ENCODE measurements around the gene MEN1. TPM values are rescaled to one million over a fixed set of nuclear protein-coding genes. Genes with fewer than 3 reads are reported as not detected.

MEN1 gene
- total RNA-seq, 2 donors from 2014 or later = 25.8 to 27.0 TPM

DNA sequence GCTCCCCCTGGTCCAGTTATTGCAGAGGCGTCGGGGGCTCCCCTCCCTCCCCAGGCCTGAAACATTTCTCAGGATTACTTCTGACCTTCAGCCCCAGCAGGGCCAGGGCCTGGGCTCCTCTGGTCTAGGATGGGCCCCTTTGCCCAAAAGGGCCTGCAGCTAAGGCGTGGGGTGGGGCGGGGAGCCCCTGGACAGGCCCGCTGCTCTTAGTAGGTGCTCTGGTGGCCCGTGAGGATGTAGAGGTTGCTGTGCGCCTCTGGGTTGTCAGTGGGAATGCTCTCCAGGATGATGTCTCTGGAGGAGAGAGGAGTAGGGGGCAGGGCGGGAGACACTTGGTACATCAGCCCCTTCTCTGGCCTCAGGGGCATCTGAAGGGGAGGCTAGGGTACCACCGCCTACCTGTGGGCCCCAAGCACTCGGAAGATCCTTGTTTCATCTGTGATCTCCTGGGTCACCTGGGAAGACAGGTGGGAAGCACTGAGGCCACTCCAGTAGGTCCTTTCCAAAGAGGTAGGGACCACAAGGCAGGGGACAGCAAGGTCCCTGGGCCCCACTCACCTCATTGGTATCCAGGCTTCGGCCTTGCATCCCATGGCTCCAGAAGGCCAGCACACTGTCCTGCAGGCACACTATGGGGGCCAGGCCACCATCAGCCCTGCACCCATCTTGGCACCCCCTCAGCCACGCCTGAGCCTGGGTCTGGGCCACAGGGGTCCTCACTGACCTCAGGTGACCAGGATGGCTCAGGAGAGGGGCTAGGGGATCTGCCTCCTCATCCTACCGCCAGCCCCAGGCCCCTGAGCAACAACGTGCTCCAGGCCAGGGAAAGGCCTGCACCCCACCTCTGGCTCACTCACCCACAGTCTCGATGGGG lies 20.8 kb downstream of the MEN1 start:
- ATAC-seq (no peak), DNase-seq (no peak)
- Mint-ChIP-seq H3K36me3 (ENCODE audit: low read depth) (no peaks in the 10 kb centered on the region), H3K4me3 (no peak overlapping the region), H3K4me1 (peaks cover 11% of the 10 kb centered on the region), H3K27ac (no peak overlapping the region), H3K27me3 (no peaks in the 10 kb centered on the region)
- H3K9me3 ChIP-seq (ENCODE audit: control insufficient read depth, low read length, poor library complexity, severe bottlenecking) = no peaks in the 10 kb centered on the region

DNA sequence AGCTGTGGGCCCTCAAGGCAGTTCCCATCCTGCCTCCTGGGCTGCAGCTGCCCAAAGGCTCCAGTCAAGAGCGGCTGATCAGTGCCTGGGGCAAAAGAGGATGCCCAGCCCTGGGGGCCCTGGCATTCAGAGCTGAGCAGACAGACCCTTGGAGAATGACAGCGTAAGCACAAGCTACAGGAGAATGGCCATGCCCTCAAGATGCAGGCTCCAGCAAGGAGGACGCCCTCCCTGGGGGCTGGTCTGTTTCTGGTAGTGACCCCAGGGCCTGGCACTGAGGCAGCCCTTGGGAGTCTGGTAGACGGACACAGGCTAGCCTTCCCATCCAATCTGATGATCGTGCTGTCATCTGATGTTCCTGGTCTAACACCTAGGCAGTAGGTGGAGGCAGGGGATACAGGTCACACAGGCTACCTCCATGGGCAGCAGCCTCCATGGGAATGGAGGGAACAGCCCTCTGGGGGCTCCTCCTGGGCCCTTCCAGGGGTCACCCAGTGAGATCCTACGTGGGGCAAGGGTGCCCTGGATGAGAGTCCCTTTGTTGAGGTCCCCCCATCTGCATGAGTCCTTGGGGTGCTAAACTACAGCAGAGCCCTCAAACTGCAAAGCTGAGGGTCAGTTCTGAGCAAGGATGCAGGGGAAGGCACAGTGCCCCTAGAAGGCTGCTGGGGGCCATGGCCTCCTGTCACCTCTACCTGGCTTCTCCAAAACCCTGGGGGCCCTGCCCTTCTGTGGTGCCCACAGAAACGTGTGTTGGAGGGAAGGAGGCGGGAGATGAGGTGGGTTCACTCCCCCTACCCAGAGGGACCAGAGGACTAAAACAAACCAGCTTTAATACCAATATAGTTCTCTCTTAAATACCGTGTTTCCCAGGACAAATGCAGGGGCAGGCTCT lies 21.8 kb downstream of the MEN1 start:
- Mint-ChIP-seq H3K36me3 (ENCODE audit: low read depth) (no peaks in the 10 kb centered on the region), H3K4me3 (no peak overlapping the region), H3K27ac (no peak overlapping the region), H3K4me1 (peaks cover 8% of the 10 kb centered on the region), H3K27me3 (no peaks in the 10 kb centered on the region)
- ATAC-seq (no peak), DNase-seq (no peak)
- no peaks in the 10 kb centered on the region for H3K9me3 ChIP-seq (ENCODE audit: control insufficient read depth, low read length, poor library complexity, severe bottlenecking)

DNA sequence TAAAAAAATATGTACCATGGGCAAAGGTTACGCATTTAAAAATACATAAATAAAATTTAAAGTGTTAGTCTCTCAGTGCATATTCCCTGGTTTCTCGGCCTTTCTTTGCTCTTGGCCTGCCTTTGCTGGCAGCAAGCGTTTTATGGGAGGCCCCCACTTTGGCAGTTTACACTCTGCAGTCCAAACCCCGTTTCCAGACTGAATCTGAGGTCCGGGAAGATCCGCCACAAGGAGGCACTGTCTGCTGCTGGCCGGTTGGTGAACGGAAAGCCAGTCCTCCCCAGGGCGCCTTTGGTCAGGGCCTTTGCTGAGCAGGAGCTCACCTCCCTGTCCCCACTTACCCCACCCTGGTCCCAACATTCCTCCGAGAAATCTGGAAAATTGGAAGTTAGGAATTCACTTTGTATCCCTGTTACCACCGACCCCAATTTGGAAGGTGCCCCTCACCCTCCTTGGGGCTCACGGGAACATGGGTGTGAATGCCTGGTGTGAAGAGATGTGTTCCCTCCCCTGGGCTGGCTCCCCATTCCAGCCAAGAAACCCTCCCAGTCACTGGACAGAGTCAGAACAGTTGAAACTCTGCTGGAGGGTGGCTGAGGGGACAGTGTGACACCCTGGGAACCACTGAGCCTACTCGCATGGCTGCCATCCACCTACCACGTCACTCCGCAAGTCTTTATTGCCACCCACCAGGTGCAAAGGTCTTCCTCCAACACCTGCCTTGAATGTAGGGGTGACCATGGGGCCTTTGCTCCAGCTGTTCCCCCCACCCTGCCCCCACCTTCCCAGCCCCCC lies 22.6 kb downstream of the MEN1 start:
- peak; percentile 84 for ATAC-seq
- Mint-ChIP-seq H3K4me1 (peaks cover 7% of the 10 kb centered on the region), H3K4me3 (no peak overlapping the region), H3K36me3 (ENCODE audit: low read depth) (no peaks in the 10 kb centered on the region), H3K27ac (no peak overlapping the region), H3K27me3 (no peaks in the 10 kb centered on the region)
- DNase-seq = peak in 2 of 3 donors; percentile 33 to 55
- H3K9me3 ChIP-seq (ENCODE audit: control insufficient read depth, low read length, poor library complexity, severe bottlenecking) = no peaks in the 10 kb centered on the region

DNA sequence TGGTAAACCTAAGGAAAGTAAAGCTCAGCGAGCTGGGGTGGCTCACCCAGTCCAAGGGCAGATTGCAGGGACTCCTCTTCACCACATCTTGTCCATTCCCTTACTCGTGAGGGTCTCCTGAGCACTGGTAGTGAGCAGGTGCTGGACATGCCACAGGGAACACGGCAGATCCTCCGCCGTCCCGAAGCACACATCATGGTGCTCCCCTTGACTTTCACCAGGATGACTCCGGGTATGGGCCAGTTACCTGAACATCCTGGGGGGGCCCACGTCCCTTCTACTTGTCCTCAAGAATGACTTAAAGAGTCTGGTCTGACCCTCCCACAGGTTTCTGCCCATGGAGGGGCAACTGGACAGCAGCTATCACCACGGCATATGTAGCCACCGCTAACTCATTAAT lies 24.0 kb downstream of the MEN1 start:
- Mint-ChIP-seq H3K27ac (peak overlapping the region; percentile 34), H3K4me1 (peaks cover 7% of the 10 kb centered on the region), H3K36me3 (ENCODE audit: low read depth) (no peaks in the 10 kb centered on the region), H3K4me3 (no peak overlapping the region), H3K27me3 (no peaks in the 10 kb centered on the region)
- no peaks in the 10 kb centered on the region for H3K9me3 ChIP-seq (ENCODE audit: control insufficient read depth, low read length, poor library complexity, severe bottlenecking)
- no peak for DNase-seq
- no peak for ATAC-seq

DNA sequence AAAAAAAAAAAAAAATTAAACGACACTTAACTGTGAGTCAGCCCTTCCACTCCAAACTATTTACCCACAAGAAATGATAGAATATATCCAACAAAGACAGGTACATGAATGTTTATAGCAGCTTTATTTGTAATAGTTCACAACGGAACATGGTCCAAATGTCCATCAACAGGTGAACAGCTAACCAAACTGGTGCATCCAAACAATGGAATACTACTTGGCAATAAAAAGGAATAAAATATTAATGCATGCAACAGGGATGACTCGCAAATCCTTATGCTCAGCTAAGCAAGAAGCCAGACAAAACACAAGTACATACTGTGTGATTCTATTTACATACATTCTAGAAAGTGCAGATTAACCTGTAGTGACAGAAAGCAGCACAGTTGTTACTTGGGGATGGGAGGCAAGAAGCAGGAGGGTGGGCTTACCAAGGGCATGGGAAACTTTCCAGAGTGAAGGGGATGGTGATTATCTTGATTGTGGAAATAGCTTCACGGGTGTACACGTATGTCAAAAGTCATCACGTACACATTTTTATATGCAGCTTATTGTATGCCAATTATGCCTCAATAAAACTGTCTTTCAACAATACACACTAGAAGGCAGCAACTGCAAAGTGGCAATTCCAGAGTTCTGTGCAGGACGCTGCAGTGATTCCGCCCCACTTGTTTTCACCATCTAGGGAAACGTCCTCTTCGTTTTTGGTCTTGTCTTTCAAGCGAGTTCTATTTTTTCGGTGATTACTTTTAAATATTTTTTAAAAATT lies 25.4 kb downstream of the MEN1 start:
- no peaks in the 10 kb centered on the region for H3K9me3 ChIP-seq (ENCODE audit: control insufficient read depth, low read length, poor library complexity, severe bottlenecking)
- Mint-ChIP-seq H3K27ac (peak overlapping the region; percentile 32), H3K4me3 (no peak overlapping the region), H3K27me3 (no peaks in the 10 kb centered on the region), H3K4me1 (peaks cover 17% of the 10 kb centered on the region), H3K36me3 (ENCODE audit: low read depth) (no peaks in the 10 kb centered on the region)
- DNase-seq (no peak), ATAC-seq (no peak)

DNA sequence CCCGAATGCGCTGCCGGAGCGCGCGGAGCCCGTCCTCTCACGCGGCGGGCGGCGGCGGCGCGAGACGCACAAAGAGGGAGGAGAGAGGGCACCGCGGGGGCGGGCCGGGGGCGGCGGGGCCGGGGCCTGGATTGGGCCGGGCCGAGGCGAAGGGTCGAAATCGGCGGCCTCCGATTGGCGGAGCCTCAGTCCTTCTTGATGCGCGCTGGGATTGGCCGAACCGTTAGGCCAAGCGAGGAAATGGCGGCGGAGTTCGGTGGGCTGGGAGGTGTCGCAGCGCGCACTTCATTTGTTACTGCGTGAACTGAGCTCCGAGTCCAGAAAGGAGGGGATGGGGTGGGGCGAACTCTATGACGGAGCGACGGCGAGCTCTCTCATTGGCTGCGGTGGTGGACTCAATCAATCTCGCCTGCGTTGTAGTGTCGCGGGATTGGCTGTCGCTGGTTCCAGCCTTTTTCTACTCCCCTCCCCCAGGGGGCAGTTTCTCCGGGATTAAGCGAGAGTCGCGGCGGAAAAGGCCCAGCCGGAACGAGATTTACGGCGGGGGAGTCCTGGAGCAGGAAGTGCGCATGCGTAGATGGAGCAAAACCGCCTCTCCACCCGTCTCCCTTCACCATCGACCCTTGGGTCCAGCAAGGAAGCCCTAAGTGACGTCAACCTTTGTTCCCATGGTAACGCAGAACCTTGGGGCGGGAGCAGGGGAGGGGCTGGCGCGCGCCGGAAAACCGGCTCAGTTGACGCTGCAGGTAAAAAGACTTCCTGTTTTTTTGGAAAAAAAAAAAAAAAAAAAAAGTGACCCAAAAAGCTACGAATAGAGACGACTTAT lies 31.7 kb downstream of the MEN1 start, which contains the start of gene SF1:
Gene SF1, minus strand, starts transcription at position 70 of the 826 bp plus-strand sequence. CDS start 150 bp downstream, outside the sequence.
- peaks cover 52% of the 10 kb centered on the region for H3K4me1 Mint-ChIP-seq
- no peaks in the 10 kb centered on the region for H3K27me3 Mint-ChIP-seq
- peak within 1 kb of the TSS; percentile 100 for H3K27ac Mint-ChIP-seq
- ATAC-seq (peak; percentile 85), DNase-seq (peak; percentile 95 to 99 (median 96))
- peak within 1 kb of the TSS; percentile 92 for H3K4me3 Mint-ChIP-seq
- H3K9me3 ChIP-seq (ENCODE audit: control insufficient read depth, low read length, poor library complexity, severe bottlenecking) = no peaks in the 10 kb centered on the region
- H3K36me3 Mint-ChIP-seq (ENCODE audit: low read depth) = peaks cover 8% of the 10 kb centered on the region

DNA sequence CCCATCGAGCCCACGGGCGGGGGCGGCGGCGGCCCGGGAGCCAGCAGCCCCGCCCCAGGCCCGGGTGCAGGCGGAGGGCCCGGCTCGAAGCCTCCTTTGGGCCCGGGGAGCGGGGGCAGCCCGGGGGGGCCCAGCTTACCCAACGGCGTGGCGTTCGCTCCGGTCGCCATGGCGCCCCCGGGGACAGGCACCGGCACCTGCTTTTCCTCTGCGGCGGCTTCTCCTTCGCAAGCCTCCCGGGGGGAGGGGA lies 32.2 kb downstream of the MEN1 start:
- H3K36me3 Mint-ChIP-seq (ENCODE audit: low read depth) = peaks cover 10% of the 10 kb centered on the region
- no peaks in the 10 kb centered on the region for H3K9me3 ChIP-seq (ENCODE audit: control insufficient read depth, low read length, poor library complexity, severe bottlenecking)
- DNase-seq (no peak), ATAC-seq (no peak)
- peak overlapping the region; percentile 100 for H3K27ac Mint-ChIP-seq
- H3K4me3 Mint-ChIP-seq = peak overlapping the region; percentile 92
- H3K27me3 Mint-ChIP-seq = no peaks in the 10 kb centered on the region
- peaks cover 54% of the 10 kb centered on the region for H3K4me1 Mint-ChIP-seq

DNA sequence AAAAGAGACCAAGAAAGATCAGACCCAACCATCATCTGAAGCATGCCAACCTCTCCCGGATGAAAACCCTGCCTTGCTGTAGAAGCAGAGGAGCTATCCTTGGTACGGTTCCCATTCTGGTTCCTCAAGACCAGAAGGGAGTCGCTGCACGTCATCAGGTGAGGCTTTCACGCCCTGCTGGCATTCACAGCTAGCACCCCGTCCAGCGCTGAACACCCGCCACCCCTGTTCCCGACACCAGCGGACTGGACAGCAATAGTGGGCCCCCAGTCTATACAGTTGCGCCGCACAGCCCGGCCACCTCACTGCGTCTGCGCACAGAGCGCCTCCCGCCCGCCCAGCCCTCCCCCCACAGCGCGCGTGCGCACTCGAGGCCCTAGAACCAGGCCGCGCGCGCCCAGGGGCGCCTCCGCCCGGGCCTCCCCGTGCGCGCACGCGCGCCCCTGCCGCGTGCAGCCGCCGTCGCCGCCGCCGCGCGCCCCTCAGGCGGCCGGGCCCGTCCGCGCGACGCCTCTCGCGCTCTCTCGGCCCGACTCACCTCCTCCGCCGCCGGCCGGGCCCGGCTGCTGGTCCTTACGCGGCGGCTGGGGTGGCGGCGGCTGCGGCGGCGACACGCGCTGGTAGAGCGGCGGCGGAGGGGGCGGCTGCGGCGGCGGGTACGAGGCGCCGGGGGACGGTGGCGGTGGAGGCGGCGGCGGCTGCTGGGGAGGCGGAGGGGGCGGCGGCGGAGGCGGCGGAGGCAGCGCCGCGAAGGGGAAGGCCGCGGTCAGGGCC lies 32.7 kb downstream of the MEN1 start:
- Mint-ChIP-seq H3K27ac (peak overlapping the region; percentile 96), H3K27me3 (no peaks in the 10 kb centered on the region), H3K4me1 (peaks cover 55% of the 10 kb centered on the region), H3K4me3 (peak overlapping the region; percentile 91), H3K36me3 (ENCODE audit: low read depth) (peaks cover 10% of the 10 kb centered on the region)
- ATAC-seq (no peak), DNase-seq (peak; percentile 74 to 84 (median 79))
- no peaks in the 10 kb centered on the region for H3K9me3 ChIP-seq (ENCODE audit: control insufficient read depth, low read length, poor library complexity, severe bottlenecking)

DNA sequence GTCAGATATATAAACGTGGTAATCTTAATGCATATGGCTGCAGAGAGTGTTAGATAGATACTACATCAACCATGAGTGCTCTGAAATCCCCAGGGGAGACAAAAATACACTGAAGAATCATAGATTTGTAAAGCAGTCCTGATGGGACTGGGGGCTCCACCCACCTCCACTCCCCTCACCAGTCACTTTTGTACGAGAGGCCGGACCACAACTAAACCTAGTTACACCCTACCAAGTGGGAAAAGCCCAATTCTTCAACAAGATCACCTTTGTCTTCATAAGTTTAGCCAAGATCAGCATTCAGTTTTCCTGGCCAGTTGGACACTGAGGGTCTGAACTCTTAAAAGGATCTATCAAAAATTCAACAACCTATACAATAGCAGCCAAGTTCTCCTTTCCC lies 33.5 kb downstream of the MEN1 start:
- Mint-ChIP-seq H3K27ac (peak overlapping the region; percentile 96), H3K36me3 (ENCODE audit: low read depth) (peaks cover 10% of the 10 kb centered on the region), H3K4me3 (peak overlapping the region; percentile 91), H3K4me1 (peaks cover 60% of the 10 kb centered on the region), H3K27me3 (no peaks in the 10 kb centered on the region)
- no peak for ATAC-seq
- no peaks in the 10 kb centered on the region for H3K9me3 ChIP-seq (ENCODE audit: control insufficient read depth, low read length, poor library complexity, severe bottlenecking)
- DNase-seq = no peak

DNA sequence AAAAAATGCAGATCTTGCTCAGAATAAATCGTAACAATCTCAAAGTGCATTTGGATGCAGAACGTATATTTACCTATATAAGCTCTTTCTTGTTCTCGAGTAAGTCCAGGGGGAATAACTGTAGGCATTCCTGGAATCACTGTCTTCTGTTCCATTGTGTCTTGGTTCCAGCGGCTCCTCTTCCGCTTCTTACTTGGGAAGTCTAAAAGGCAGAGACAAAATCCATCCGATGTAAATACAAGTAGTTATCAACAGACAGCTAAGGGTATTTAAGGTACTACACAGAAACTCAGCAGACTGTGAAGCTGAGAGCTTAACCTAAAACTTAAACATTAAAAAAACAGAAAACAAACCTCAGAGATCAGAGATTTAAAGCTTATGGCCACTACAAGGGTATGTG lies 33.9 kb downstream of the MEN1 start:
- no peaks in the 10 kb centered on the region for H3K9me3 ChIP-seq (ENCODE audit: control insufficient read depth, low read length, poor library complexity, severe bottlenecking)
- H3K4me3 Mint-ChIP-seq = peak overlapping the region; percentile 91
- H3K4me1 Mint-ChIP-seq = peaks cover 63% of the 10 kb centered on the region
- H3K36me3 Mint-ChIP-seq (ENCODE audit: low read depth) = peaks cover 10% of the 10 kb centered on the region
- H3K27me3 Mint-ChIP-seq = no peaks in the 10 kb centered on the region
- no peak for ATAC-seq
- H3K27ac Mint-ChIP-seq = peak overlapping the region; percentile 96
- DNase-seq = no peak

DNA sequence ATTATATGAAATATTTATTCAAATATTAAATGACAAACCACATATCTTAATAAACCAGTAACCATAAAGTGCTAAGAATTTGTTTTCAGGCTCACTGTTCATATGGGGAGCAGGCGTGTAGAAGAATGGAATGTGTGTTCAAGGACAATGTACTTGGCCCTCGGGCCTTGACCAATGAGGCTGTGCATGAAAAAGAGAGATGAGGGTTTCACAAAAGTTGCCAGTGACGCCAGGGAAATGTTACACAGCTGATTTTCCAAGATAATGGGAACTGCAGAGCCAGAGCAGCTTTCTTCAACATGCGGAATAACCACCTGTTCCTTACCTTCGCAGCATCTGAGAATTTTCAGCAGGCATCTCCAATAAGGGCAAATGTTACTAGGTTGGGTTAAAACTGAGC lies 36.2 kb downstream of the MEN1 start:
- H3K36me3 Mint-ChIP-seq (ENCODE audit: low read depth) = peaks cover 16% of the 10 kb centered on the region
- no peaks in the 10 kb centered on the region for H3K27me3 Mint-ChIP-seq
- H3K4me3 Mint-ChIP-seq = no peak overlapping the region
- H3K9me3 ChIP-seq (ENCODE audit: control insufficient read depth, low read length, poor library complexity, severe bottlenecking) = no peaks in the 10 kb centered on the region
- DNase-seq (no peak), ATAC-seq (no peak)
- H3K27ac Mint-ChIP-seq = peak overlapping the region; percentile 96
- peaks cover 54% of the 10 kb centered on the region for H3K4me1 Mint-ChIP-seq

Measured in T-helper 17 cell (primary cell).